Ovary (tissue), 3 donors: ENCODE results near the gene CCDC149.

Source experiments
- EP300 ChIP-seq: sonication (generic); formaldehyde crosslinking; IDR thresholded peaks from one replicate; pipeline ENCODE4 v1.6.1; 2017; ENCODE audit warnings: antibody characterized with exemption
- TF ChIP-seq, protein P1 (sequence below), 3 donors: fragments of 450-650 bp in 2 of 3; fragments of 200-600 bp in 1 of 3; IDR thresholded peaks; one replicate each; pipeline versions ENCODE4 v1.5.1 to v1.8.0; 2016 to 2022; ENCODE audit warnings: antibody characterized with exemption in 3 of 3, mild to moderate bottlenecking in 1 of 3
- donor health status: DM: no; HTN: no; CAD: no.

DNA sequence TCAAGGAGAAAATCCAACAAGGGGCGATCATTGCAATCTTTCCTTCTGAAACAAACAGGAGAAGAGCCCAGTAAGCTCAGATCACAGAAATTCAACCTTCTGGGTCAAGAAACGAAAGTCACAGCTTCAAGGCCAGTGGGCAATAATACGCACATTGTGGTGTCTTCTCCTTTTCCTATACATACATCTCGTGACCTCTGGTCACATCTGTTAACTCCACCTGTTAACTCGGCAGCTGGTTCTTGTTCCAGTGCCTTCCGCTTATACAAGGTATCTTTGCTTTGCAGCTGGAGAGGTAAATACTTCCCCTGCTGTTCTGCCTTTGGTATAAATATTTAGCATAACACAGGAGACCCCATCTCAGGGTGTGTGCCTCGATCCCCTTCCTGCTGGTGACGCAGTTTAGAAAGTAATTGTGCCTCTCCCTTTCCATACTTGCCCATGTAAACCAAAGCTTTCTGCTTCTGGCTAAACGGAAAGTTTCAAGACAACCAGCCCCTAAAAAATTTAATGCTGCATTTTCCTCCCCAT lies 45.0 kb downstream of the CCDC149 start:
- TF ChIP-seq, protein P1, sequence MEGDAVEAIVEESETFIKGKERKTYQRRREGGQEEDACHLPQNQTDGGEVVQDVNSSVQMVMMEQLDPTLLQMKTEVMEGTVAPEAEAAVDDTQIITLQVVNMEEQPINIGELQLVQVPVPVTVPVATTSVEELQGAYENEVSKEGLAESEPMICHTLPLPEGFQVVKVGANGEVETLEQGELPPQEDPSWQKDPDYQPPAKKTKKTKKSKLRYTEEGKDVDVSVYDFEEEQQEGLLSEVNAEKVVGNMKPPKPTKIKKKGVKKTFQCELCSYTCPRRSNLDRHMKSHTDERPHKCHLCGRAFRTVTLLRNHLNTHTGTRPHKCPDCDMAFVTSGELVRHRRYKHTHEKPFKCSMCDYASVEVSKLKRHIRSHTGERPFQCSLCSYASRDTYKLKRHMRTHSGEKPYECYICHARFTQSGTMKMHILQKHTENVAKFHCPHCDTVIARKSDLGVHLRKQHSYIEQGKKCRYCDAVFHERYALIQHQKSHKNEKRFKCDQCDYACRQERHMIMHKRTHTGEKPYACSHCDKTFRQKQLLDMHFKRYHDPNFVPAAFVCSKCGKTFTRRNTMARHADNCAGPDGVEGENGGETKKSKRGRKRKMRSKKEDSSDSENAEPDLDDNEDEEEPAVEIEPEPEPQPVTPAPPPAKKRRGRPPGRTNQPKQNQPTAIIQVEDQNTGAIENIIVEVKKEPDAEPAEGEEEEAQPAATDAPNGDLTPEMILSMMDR (IDR thresholded peaks at IDR 0.05): no peak
- TF ChIP-seq EP300: no peak
